Measurements from ENCODE around the gene FKBP1B.
A peak's percentile ranks its signal among the peaks of the same experiment; 100 is the strongest.
"Not testable (repeated sequence)": the region's sequence is repeated elsewhere in the genome, so short reads cannot be mapped to it uniquely, and the experiment has no call there.

Gene FKBP1B

GRCh38 chr2:24043133-24043532, 6.4 kb upstream of the FKBP1B start:
- H3K36me3 Mint-ChIP-seq = peaks cover 12% of the 10 kb centered on the region
- H3K27me3 Mint-ChIP-seq; H3K9me3 Mint-ChIP-seq; DNase-seq (ENCODE audit: low spot score in 2 of 2); ATAC-seq (ENCODE audit: low read depth); H3K27ac Mint-ChIP-seq; H3K4me3 Mint-ChIP-seq: not testable (repeated sequence)
- peaks cover 15% of the 10 kb centered on the region for H3K4me1 Mint-ChIP-seq

- DNase-seq (ENCODE audit: low spot score in 2 of 2) (no peak), ATAC-seq (ENCODE audit: low read depth) (no peak)
- no peaks in the 10 kb centered on the region for H3K9me3 Mint-ChIP-seq
- peaks cover 15% of the 10 kb centered on the region for H3K4me1 Mint-ChIP-seq
- peak overlapping the region; percentile 4 for H3K4me3 Mint-ChIP-seq
- peaks cover 2% of the 10 kb centered on the region for H3K36me3 Mint-ChIP-seq
- H3K27me3 Mint-ChIP-seq = no peaks in the 10 kb centered on the region
- H3K27ac Mint-ChIP-seq = no peak overlapping the region
Measured at GRCh38 chr2:24045511-24046508, 3.7 kb upstream of the FKBP1B start.

- Mint-ChIP-seq H3K9me3 (no peaks in the 10 kb centered on the region), H3K36me3 (peaks cover 2% of the 10 kb centered on the region), H3K4me1 (peaks cover 15% of the 10 kb centered on the region), H3K27ac (no peak overlapping the region), H3K27me3 (no peaks in the 10 kb centered on the region), H3K4me3 (no peak overlapping the region)
- DNase-seq (ENCODE audit: low spot score in 2 of 2) (no peak), ATAC-seq (ENCODE audit: low read depth) (no peak)
Measured at GRCh38 chr2:24046599-24046929, 3.0 kb upstream of the FKBP1B start.

- ATAC-seq (ENCODE audit: low read depth) (peak; percentile 98), DNase-seq (ENCODE audit: low spot score in 2 of 2) (peak; percentile 72 to 86)
- Mint-ChIP-seq H3K36me3 (peaks cover 2% of the 10 kb centered on the region), H3K4me3 (peak within 1 kb of the TSS; percentile 91), H3K27me3 (no peaks in the 10 kb centered on the region), H3K4me1 (peaks cover 15% of the 10 kb centered on the region), H3K9me3 (no peaks in the 10 kb centered on the region), H3K27ac (peak within 1 kb of the TSS; percentile 89)
Measured at GRCh38 chr2:24046930-24047702, 2.4 kb upstream of the FKBP1B start, which contains the start of gene WDCP. TSS of gene WDCP (minus strand) at chr2:24047391. CDS start at chr2:24039494, 7,897 bp downstream.

GRCh38 chr2:24047703-24048033, 1.9 kb upstream of the FKBP1B start:
- H3K27ac Mint-ChIP-seq = peak overlapping the region; percentile 89
- DNase-seq (ENCODE audit: low spot score in 2 of 2) = no peak
- no peaks in the 10 kb centered on the region for H3K27me3 Mint-ChIP-seq
- peaks cover 15% of the 10 kb centered on the region for H3K4me1 Mint-ChIP-seq
- peak overlapping the region; percentile 91 for H3K4me3 Mint-ChIP-seq
- no peaks in the 10 kb centered on the region for H3K9me3 Mint-ChIP-seq
- no peak for ATAC-seq (ENCODE audit: low read depth)
- H3K36me3 Mint-ChIP-seq = peaks cover 2% of the 10 kb centered on the region

- ATAC-seq (ENCODE audit: low read depth) = no peak
- DNase-seq (ENCODE audit: low spot score in 2 of 2) = no peak
- Mint-ChIP-seq H3K4me1 (peaks cover 13% of the 10 kb centered on the region), H3K9me3 (no peaks in the 10 kb centered on the region), H3K36me3 (no peaks in the 10 kb centered on the region), H3K27ac (no peak overlapping the region), H3K27me3 (no peaks in the 10 kb centered on the region), H3K4me3 (peak overlapping the region; percentile 82)
Measured at GRCh38 chr2:24048769-24049484, 614 bp upstream of the FKBP1B start.

GRCh38 chr2:24050041-24050979, 769 bp downstream of the FKBP1B start:
- Mint-ChIP-seq H3K4me1 (peaks cover 10% of the 10 kb centered on the region), H3K36me3 (no peaks in the 10 kb centered on the region), H3K27ac (no peak overlapping the region), H3K27me3 (no peaks in the 10 kb centered on the region), H3K9me3 (no peaks in the 10 kb centered on the region), H3K4me3 (peak overlapping the region; percentile 82)
- DNase-seq (ENCODE audit: low spot score in 2 of 2) (peak in 1 of 2 donors; percentile 22), ATAC-seq (ENCODE audit: low read depth) (no peak)

GRCh38 chr2:24051833-24052232, 2.3 kb downstream of the FKBP1B start:
- H3K27me3 Mint-ChIP-seq = no peaks in the 10 kb centered on the region
- H3K36me3 Mint-ChIP-seq = no peaks in the 10 kb centered on the region
- no peak overlapping the region for H3K27ac Mint-ChIP-seq
- peaks cover 6% of the 10 kb centered on the region for H3K4me1 Mint-ChIP-seq
- no peak overlapping the region for H3K4me3 Mint-ChIP-seq
- ATAC-seq (ENCODE audit: low read depth) = no peak
- no peaks in the 10 kb centered on the region for H3K9me3 Mint-ChIP-seq
- no peak for DNase-seq (ENCODE audit: low spot score in 2 of 2)

- H3K27ac Mint-ChIP-seq = no peak overlapping the region
Measured at GRCh38 chr2:24052951-24053350, 3.4 kb downstream of the FKBP1B start.

GRCh38 chr2:24054366-24055010, 4.9 kb downstream of the FKBP1B start:
- Mint-ChIP-seq H3K4me1 (no peaks in the 10 kb centered on the region), H3K9me3 (no peaks in the 10 kb centered on the region), H3K27me3 (no peaks in the 10 kb centered on the region), H3K36me3 (no peaks in the 10 kb centered on the region), H3K27ac (no peak overlapping the region), H3K4me3 (no peak overlapping the region)
- ATAC-seq (ENCODE audit: low read depth) (no peak), DNase-seq (ENCODE audit: low spot score in 2 of 2) (no peak)

More at GRCh38 chr2:24052951-24053350, 3.4 kb downstream of the FKBP1B start:
- Mint-ChIP-seq H3K4me3 (no peak overlapping the region), H3K36me3 (no peaks in the 10 kb centered on the region), H3K4me1 (peaks cover 2% of the 10 kb centered on the region), H3K27me3 (no peaks in the 10 kb centered on the region), H3K9me3 (no peaks in the 10 kb centered on the region)
- no peak for DNase-seq (ENCODE audit: low spot score in 2 of 2)
- no peak for ATAC-seq (ENCODE audit: low read depth)

GRCh38 chr2:24055750-24056149, 6.2 kb downstream of the FKBP1B start:
- Mint-ChIP-seq H3K27me3 (no peaks in the 10 kb centered on the region), H3K9me3 (no peaks in the 10 kb centered on the region), H3K36me3 (no peaks in the 10 kb centered on the region), H3K4me3 (no peak overlapping the region), H3K4me1 (no peaks in the 10 kb centered on the region), H3K27ac (no peak overlapping the region)
- DNase-seq (ENCODE audit: low spot score in 2 of 2) = no peak
- ATAC-seq (ENCODE audit: low read depth) = no peak

GRCh38 chr2:24058564-24059271, 9.2 kb downstream of the FKBP1B start:
- ATAC-seq (ENCODE audit: low read depth) = no peak
- Mint-ChIP-seq H3K9me3 (no peaks in the 10 kb centered on the region), H3K4me1 (no peaks in the 10 kb centered on the region), H3K4me3 (no peak overlapping the region), H3K27me3 (no peaks in the 10 kb centered on the region), H3K36me3 (no peaks in the 10 kb centered on the region), H3K27ac (no peak overlapping the region)
- DNase-seq (ENCODE audit: low spot score in 2 of 2) = no peak

Measured in memory B cell (primary cell).